D721Med (cell line): Measurements from ENCODE around the gene NCKAP5.

ENCODE experiments used
- DNase-seq: peaks from one replicate; pipeline ENCODE4 v3.0.0; 2011; ENCODE audit warnings: low spot score; ENCODE audit not compliant: insufficient read length
- FAIRE-seq: peaks from 2 replicates; lab custom pipeline; 2011; peaks lifted over from hg19 to GRCh38; lab: Jason Lieb, UNC
- TF ChIP-seq, protein P1 (sequence below): IDR thresholded peaks from 2 replicates; pipeline ENCODE4 v1.5.1; 2012; ENCODE audit warnings: mild to moderate bottlenecking, control low read depth; ENCODE audit not compliant: insufficient read depth; ENCODE audit errors: missing control alignments

NCKAP5 gene

DNA sequence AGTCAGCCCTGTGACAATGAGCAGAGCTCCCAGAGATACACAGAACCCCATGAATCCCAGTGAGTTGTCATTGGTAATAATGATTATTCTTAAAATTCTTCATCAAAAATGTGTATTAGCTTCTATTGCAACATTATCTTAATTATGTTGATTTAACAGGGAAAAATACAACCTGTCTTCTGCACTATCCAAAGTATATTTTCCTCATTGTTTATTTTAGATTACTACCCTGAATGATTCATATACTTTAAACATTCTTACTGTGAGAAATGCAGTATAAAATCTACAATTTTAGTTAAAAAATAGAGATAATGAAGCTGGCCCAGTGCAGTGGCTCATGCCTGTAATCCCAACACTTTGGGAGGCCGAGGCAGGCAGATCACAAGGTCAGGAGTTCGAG is 773.0 kb downstream of the NCKAP5 start:
- FAIRE-seq (no peak), DNase-seq (no peak)
- TF ChIP-seq, protein P1, sequence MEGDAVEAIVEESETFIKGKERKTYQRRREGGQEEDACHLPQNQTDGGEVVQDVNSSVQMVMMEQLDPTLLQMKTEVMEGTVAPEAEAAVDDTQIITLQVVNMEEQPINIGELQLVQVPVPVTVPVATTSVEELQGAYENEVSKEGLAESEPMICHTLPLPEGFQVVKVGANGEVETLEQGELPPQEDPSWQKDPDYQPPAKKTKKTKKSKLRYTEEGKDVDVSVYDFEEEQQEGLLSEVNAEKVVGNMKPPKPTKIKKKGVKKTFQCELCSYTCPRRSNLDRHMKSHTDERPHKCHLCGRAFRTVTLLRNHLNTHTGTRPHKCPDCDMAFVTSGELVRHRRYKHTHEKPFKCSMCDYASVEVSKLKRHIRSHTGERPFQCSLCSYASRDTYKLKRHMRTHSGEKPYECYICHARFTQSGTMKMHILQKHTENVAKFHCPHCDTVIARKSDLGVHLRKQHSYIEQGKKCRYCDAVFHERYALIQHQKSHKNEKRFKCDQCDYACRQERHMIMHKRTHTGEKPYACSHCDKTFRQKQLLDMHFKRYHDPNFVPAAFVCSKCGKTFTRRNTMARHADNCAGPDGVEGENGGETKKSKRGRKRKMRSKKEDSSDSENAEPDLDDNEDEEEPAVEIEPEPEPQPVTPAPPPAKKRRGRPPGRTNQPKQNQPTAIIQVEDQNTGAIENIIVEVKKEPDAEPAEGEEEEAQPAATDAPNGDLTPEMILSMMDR, result no peak

DNA sequence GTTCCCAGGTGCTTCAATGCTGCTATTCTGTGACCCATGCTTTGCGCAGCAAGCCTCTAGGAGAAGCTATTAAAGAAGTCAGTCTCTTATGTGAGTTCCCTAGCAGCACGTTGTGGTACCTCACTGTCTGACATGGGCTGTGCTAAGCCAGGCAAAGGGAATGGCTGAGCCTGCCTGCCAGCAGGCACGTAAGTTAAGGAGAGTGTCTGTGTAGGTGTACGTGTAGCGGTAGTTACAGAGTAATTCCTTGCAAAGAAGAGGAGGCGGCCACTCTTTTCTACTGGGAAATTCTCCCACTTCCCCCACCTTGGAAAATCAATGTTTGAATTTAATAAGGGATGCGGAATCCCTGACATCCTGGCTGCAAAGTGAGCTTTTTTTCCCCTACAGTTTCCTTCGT is 774.7 kb downstream of the NCKAP5 start:
- no peak for DNase-seq
- TF ChIP-seq, protein P1, result no peak
- no peak for FAIRE-seq

DNA sequence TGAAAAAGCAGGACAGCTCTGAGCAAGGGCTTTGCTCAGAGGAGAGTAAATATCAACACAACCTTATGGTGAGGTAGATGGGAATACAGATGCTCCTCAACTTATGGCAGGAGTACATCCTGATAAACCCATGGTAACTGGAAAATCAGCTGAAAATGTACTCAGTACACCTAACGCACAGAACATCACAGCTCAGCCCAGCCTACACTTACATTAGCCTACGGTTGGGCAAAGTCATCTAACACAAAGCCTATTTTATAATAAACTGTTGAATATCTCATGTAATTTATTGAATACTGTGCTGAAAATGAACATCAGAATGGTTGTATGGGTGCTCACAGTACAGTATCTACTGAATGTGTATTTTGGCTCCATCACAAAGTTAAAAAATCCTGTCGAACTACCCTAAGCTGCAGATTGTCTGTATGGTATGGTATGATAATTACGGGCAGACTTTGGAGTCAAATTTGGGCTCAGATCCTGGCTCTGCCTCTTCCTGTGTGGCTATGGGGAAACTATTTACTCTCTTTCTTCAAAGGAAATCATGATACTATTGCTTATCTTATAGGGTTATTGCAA is 778.0 kb downstream of the NCKAP5 start:
- DNase-seq (no peak), FAIRE-seq (no peak)
- TF ChIP-seq, protein P1, result no peak

DNA sequence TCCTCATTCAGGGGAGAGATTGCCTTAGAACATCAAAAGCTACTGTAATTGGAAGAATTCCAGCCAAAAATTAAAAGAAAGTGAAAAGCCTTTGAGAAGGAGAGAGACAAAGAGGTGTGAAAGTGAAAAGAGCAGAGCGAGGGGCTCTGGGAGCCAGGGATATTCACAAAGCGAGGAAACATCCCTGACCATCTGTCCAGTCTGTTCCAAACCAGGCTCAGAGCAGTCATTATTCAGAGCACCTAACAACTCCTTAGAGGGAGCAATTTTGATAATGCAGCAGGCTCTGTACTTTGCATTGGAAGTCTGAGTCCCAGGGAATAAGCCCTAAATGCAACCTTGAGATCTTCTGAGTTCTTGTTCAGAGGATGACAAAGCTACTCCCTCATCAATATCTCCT is 779.2 kb downstream of the NCKAP5 start:
- DNase-seq, result no peak

DNA sequence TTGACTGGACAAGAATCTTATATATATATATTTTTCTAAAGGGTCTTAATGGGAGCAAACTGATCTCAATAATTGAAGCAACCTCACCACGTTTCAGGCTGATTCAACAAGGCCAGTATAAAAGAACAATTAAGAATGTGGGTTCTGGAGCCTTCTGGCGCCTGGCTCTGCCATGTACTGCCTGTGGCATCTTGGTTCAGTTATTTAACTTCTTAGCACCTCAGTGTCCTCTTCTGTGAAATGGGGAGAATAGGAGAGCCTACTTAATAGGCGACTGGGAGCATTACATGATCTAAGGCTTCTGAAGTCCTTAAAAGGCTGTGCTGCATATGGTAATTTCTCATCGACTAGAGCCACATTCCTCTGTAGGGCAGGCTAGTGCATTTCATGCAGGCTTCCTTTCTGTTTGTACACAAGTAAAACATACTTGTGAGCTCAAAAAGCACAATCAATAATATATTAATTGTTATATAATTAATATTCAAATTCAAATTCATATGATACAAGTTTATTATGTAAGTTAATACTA is 779.9 kb downstream of the NCKAP5 start:
- TF ChIP-seq, protein P1, result no peak
- FAIRE-seq (no peak), DNase-seq (no peak)

More for the DNA sequence above, 779.2 kb downstream of the NCKAP5 start:
- TF ChIP-seq, protein P1, result no peak
- FAIRE-seq, result no peak

DNA sequence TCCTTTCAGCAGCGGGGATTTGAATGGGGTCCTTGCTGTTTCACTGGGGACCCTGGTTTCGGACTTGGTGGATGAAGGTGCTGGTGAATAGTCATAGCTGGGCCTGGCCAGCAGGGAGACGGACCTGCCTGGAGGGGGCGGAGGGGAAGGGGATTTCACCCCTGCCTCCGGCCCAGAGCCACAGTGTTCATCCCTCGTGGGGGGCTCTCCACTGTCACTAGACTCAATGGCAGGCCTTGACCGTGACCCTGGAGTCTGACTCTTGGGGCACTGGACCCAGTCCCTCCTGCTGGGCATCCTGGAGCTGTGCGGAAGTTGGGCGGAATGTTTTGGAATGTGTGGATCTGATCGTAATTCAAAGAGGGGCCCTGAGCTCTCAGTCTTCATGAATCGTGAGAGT is 784.4 kb downstream of the NCKAP5 start:
- DNase-seq (no peak), FAIRE-seq (no peak)
- TF ChIP-seq, protein P1, result no peak

DNA sequence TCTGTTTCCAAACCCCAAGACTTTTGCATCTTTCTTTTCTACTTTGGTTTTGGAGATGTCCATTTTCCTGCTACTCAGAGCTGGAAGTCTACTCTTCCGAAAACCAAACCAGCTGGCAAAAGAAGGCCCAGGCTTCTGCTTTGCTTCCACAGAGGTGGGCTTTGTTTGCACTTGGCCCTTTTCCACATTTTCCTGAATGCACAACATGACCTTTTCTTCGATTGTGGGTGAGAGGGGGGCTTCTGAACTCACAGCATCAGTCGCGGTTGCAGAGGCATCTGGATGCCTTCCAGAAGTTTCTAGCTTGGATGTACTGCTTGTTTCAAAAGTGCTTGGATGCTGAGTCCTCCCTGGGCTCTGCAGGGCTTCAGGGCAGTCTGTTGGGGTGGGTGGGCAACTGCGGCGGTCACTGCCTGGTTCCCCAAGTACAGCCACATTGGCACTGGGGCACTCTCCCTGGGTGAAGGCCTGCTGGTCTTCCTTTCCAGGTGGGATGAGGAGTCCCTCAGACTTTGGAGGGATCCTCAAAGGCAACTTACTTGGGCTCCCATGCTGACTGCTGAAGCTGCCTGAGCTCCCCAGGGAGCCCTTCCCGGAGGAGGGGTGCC is 786.0 kb downstream of the NCKAP5 start:
- TF ChIP-seq, protein P1, result no peak
- no peak for DNase-seq
- FAIRE-seq, result no peak
